Heart right ventricle (tissue), 16 donors: Measurements from ENCODE around the gene BMPER. TPM values are rescaled to one million over a fixed set of nuclear protein-coding genes. Genes with fewer than 3 reads are reported as not detected.

Source experiments
- ATAC-seq, 8 donors: fragments of 200-7000 bp; cut with Tn5 transposase; one replicate each; pipeline ENCODE4 v1.9.1; 2020; ENCODE audit warnings: mild to moderate bottlenecking in 8 of 8, moderate library complexity in 8 of 8, moderate number of reproducible peaks in 1 of 8
- DNase-seq, 2 donors: peaks; one replicate each; pipeline ENCODE4 v3.0.0-alpha.2; 2020
- H3K27ac ChIP-seq, 10 donors: fragments of 200-600 bp; sonication (generic) in 2 of 10; one replicate each; pipeline versions ENCODE4 v1.5.0 to v1.8.0; 2020 to 2022; ENCODE audit warnings: mild to moderate bottlenecking in 3 of 10
- H3K27me3 ChIP-seq, 7 donors: fragments of 200-600 bp; one replicate each; pipeline ENCODE4 v1.8.0; 2021 to 2022; ENCODE audit warnings: mild to moderate bottlenecking in 2 of 7
- H3K36me3 ChIP-seq, 9 donors: fragments of 200-600 bp; sonication (generic) in 1 of 9; one replicate each; pipeline versions ENCODE4 v1.5.0 to v1.8.0; 2020 to 2022; ENCODE audit warnings: mild to moderate bottlenecking in 2 of 9
- H3K4me1 ChIP-seq, 9 donors: fragments of 200-600 bp; sonication (generic) in 1 of 9; one replicate each; pipeline versions ENCODE4 v1.5.0 to v1.8.0; 2020 to 2022; ENCODE audit warnings: mild to moderate bottlenecking in 4 of 9
- H3K4me3 ChIP-seq, 10 donors: fragments of 200-600 bp; sonication (generic) in 2 of 10; one replicate each; pipeline versions ENCODE4 v1.5.0 to v1.8.0; 2020 to 2022; ENCODE audit warnings: mild to moderate bottlenecking in 7 of 10, moderate library complexity in 2 of 10
- H3K9me3 ChIP-seq, 11 donors: fragments of 200-600 bp in 10 of 11; sonication (generic) in 2 of 11; one replicate each; pipeline versions ENCODE4 v1.5.0 to v1.8.0; 2013 to 2022; ENCODE audit warnings: mild to moderate bottlenecking in 2 of 11, control low read depth in 1 of 11, moderate library complexity in 1 of 11
- CTCF ChIP-seq, 9 donors: fragments of 200-600 bp; sonication (generic) in 2 of 9; IDR thresholded peaks; one replicate each; pipeline versions ENCODE4 v1.5.0 to v1.8.0; 2021 to 2022; ENCODE audit warnings: antibody characterized with exemption in 9 of 9, mild to moderate bottlenecking in 5 of 9, moderate library complexity in 1 of 9
- WGBS, 2 donors: extraction: QIAGEN DNeasy Blood & Tissue Kit; methylation state at CpG; one replicate each; pipeline ENCODE4 v1.1.7; 2013; ENCODE audit warnings: inconsistent platforms in 1 of 2; 5-methylcytosine and 5-hydroxymethylcytosine counted together
- intact Hi-C, 10 donors: fragments of 100-400 bp; cut with DNase I; formaldehyde crosslinking; loops; one replicate each; pipeline versions ENCODE4 v1.11.1 to v1.14.2; 2022
- polyA plus RNA-seq, 2 donors: library from polyadenylated mRNA; stranded (reverse); fragments of 200-250 nt; gene quantifications; one replicate each; pipeline ENCODE4 v1.2.3, GENCODE V29; 2013
- total RNA-seq, 10 donors: library from RNA; stranded (reverse); fragmentation: NEBNext Ultra II Directional in 3 of 10; extraction: Animal tissue kit (Norgen Biotek cat#: 25700) in 3 of 10; gene quantifications; one replicate each; pipeline versions ENCODE4 v1.2.1 to v1.2.4, GENCODE V29; 2021 to 2023
- donor health status: Arrhythmogenic right ventricular cardiomyopathy.
- donor health status: ischemic (EF 13 %, LVEDD 7.1; RV severe dilation, severe dysfunction).
- donor health status: healthy with polysubstance abuse.
- donor health status: DM: no; HTN: yes; CAD: no.
- donor health status: DM: no; HTN: no; CAD: no.
- donor health status: ischemic (EF 25% LVEDD 6.9; RV normal size, moderate dysfunction).
- donor health status: ischemic (EF 25% LVEDD 5.7; RV mildly dilated, moderate dysfunction).
- donor health status: healthy.
- donor health status: DM: yes; HTN: yes; CAD: no.
- donor health status: Ischemic cardiomyopathy.
- donor health status: ischemic (EF 35%, LVEDD 5.7; RV mildly dilated, moderate dysfunction).
- donor health status: nonischemic (EF 11% LVEDD 7.7; RV severe dilation, severe dysfunction).
- donor health status: DM: yes; HTN: yes; CAD: no.
- donor health status: PGD.
- donor health status: ischemic (EF 29% LVEDD 5.4; RV normal size, mild dysfunction).
- donor health status: nonischemic (EF 23%, LVEDD 6.1; RV moderate dilation, normal function).

BMPER gene
- total and polyA plus RNA-seq, 12 donors, result 0.70 to 3.9 (median 1.5) TPM

GRCh38 chr7:33873981-33874750, 31.2 kb upstream of the BMPER start:
- Histone ChIP-seq H3K4me1 (peaks cover 0 to 23% (median 0%) of the 10 kb centered on the region in 9 donors), H3K36me3 (no peaks in the 10 kb centered on the region), H3K9me3 (no peaks in the 10 kb centered on the region), H3K27me3 (no peaks in the 10 kb centered on the region), H3K27ac (no peak overlapping the region), H3K4me3 (no peak overlapping the region)
- 70 to 73% methylated on average over 4 of the region's 4 CpGs for WGBS, 2 donors
- DNase-seq, result no peak
- intact Hi-C loops, result no loop called here
- no peak for TF ChIP-seq CTCF (IDR thresholded peaks at IDR 0.05)
- ATAC-seq, result no peak

DNA sequence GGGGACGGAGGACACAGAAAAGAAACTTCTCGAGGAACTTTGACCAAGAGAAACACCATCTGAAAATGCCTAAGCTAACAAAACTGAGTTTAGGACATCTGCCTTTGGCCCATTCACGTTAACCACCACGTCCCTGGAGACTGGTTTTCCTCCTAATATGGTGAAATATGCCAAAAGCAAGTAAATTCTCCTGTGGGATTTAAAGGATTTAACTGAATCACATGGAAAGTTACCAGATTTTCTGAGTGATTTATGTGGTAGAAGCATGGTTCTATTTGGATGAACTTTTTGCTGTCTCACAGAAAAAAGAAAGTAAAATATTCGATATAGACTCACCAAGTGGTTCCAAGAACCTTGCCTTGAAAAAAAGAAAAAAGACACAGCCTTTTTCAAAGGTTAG, 30.4 kb upstream of the BMPER start:
- no peaks in the 10 kb centered on the region for H3K27me3 ChIP-seq
- H3K36me3 ChIP-seq, result no peaks in the 10 kb centered on the region
- WGBS, 2 donors, result 60 to 69% methylated on average over 5 of the region's 5 CpGs
- peak overlapping the region in 4 of 10 donors; percentile 4 to 40 (median 10) for H3K27ac ChIP-seq
- ATAC-seq, result peak in 3 of 8 donors; percentile 30 to 42 (median 39)
- no peak for TF ChIP-seq CTCF (IDR thresholded peaks at IDR 0.05)
- no peak overlapping the region for H3K4me3 ChIP-seq
- no peaks in the 10 kb centered on the region for H3K9me3 ChIP-seq
- peaks cover 0 to 23% (median 0%) of the 10 kb centered on the region in 9 donors for H3K4me1 ChIP-seq
- peak in 1 of 2 donors; percentile 30 for DNase-seq
- intact Hi-C loops, result no loop called here

GRCh38 chr7:33876596-33877274, 28.6 kb upstream of the BMPER start:
- no peak overlapping the region for H3K4me3 ChIP-seq
- peaks cover 0 to 23% (median 0%) of the 10 kb centered on the region in 9 donors for H3K4me1 ChIP-seq
- TF ChIP-seq CTCF (IDR thresholded peaks at IDR 0.05), result no peak
- H3K27ac ChIP-seq, result no peak overlapping the region
- peaks cover 0 to 5% (median 0%) of the 10 kb centered on the region in 7 donors for H3K27me3 ChIP-seq
- H3K9me3 ChIP-seq, result no peaks in the 10 kb centered on the region
- no peak for DNase-seq
- intact Hi-C loops, result no loop called here
- ATAC-seq, result no peak
- H3K36me3 ChIP-seq, result no peaks in the 10 kb centered on the region
- WGBS, 2 donors, result 54 to 60% methylated on average over 3 of the region's 3 CpGs

- TF ChIP-seq CTCF (IDR thresholded peaks at IDR 0.05), result no peak
- peaks cover 0 to 7% (median 0%) of the 10 kb centered on the region in 7 donors for H3K27me3 ChIP-seq
- H3K4me3 ChIP-seq, result no peak overlapping the region
- intact Hi-C loops, result no loop called here
- DNase-seq (no peak), ATAC-seq (no peak)
- H3K9me3 ChIP-seq, result no peaks in the 10 kb centered on the region
- H3K36me3 ChIP-seq, result no peaks in the 10 kb centered on the region
- H3K4me1 ChIP-seq, result peaks cover 0 to 16% (median 7%) of the 10 kb centered on the region in 9 donors
- no peak overlapping the region for H3K27ac ChIP-seq
Measured at GRCh38 chr7:33880787-33881186, 24.6 kb upstream of the BMPER start.
